Stomach (tissue), 9 donors: ENCODE measurements around the gene LAMTOR4. TPM values are rescaled to one million over a fixed set of nuclear protein-coding genes. Genes with fewer than 3 reads are reported as not detected.

Experiments used
- DNase-seq, 2 donors: peaks; one replicate each; pipeline versions ENCODE4 v3.0.0 to v3.0.0-alpha.2; 2013 to 2019
- H3K27ac ChIP-seq, 5 donors: fragments of 200-600 bp in 4 of 5; sonication (generic) in 4 of 5; one replicate each; pipeline ENCODE4 v1.5.1; 2013 to 2019; ENCODE audit warnings: mild to moderate bottlenecking in 1 of 5, moderate library complexity in 1 of 5
- H3K27me3 ChIP-seq, 3 donors: fragments of 200-600 bp; sonication (generic); one replicate each; pipeline ENCODE4 v1.5.1; 2017 to 2019; ENCODE audit warnings: mixed run types in 1 of 3
- H3K36me3 ChIP-seq, 4 donors: fragments of 200-600 bp; sonication (generic); 1 replicate in 3 of 4; 2 replicates in 1 of 4; pipeline ENCODE4 v1.5.1; 2016 to 2019
- H3K4me1 ChIP-seq, 4 donors: fragments of 200-600 bp; sonication (generic); one replicate each; pipeline ENCODE4 v1.5.1; 2016 to 2019
- H3K4me3 ChIP-seq, 4 donors: fragments of 200-600 bp; sonication (generic) in 3 of 4; one replicate each; pipeline ENCODE4 v1.5.1; 2016 to 2019; ENCODE audit warnings: mild to moderate bottlenecking in 1 of 4
- H3K9me3 ChIP-seq, 4 donors: fragments of 200-600 bp; sonication (generic); one replicate each; pipeline ENCODE4 v1.5.1; 2016 to 2019
- EP300 ChIP-seq: sonication (generic); formaldehyde crosslinking; IDR thresholded peaks from one replicate; pipeline ENCODE4 v1.6.1; 2017; ENCODE audit warnings: antibody characterized with exemption
- POLR2A ChIP-seq, 4 donors: fragments of 450-650 bp; IDR thresholded peaks; one replicate each; pipeline ENCODE4 v1.6.1; 2016; ENCODE audit warnings: antibody characterized with exemption in 4 of 4, control low read depth in 2 of 4, mild to moderate bottlenecking in 1 of 4, moderate library complexity in 1 of 4
- POLR2AphosphoS5 ChIP-seq, 3 donors: sonication (generic); formaldehyde crosslinking; IDR thresholded peaks; one replicate each; pipeline ENCODE4 v1.6.1; 2016; ENCODE audit warnings: antibody characterized with exemption in 3 of 3
- WGBS, 5 donors: extraction: QIAGEN DNeasy Blood & Tissue Kit in 3 of 5; methylation state at CpG; one replicate each; pipeline versions ENCODE4 v1.1.5 to v1.1.7; 2013 to 2018; 5-methylcytosine and 5-hydroxymethylcytosine counted together
- intact Hi-C: fragments of 100-400 bp; cut with DNase I; formaldehyde crosslinking; loops from one replicate; pipeline ENCODE4 v1.15.1; 2023; ENCODE audit warnings: low total_unique reads
- polyA plus RNA-seq, 3 donors: library from polyadenylated mRNA; stranded (reverse); fragments of 200-250 nt; gene quantifications; one replicate each; pipeline ENCODE4 v1.2.3, GENCODE V29; 2013
- total RNA-seq, 5 donors: library from RNA; depleted of rRNA; stranded (reverse); fragments of >200 nt; gene quantifications; one replicate each; pipeline versions ENCODE4 v1.1.0 to v1.2.3, GENCODE V29; 2014 to 2016
- TF ChIP-seq, protein P1 (sequence below), 7 experiments: fragments of 450-650 bp in 4 of 7; fragments of 200-600 bp in 3 of 7; sonication (generic) in 3 of 7; IDR thresholded peaks; one replicate each; pipeline ENCODE4 v1.5.1; 2016 to 2019; ENCODE audit warnings: antibody characterized with exemption in 7 of 7, control low read depth in 2 of 7, mild to moderate bottlenecking in 1 of 7
- donor health status: healthy with polysubstance abuse.
- donor health status: Bipolar disorder and iron deficiency.
- donor health status: healthy.

The LAMTOR4 gene
- total and polyA plus RNA-seq, 8 donors, result 26.3 to 889 (median 274) TPM

DNA sequence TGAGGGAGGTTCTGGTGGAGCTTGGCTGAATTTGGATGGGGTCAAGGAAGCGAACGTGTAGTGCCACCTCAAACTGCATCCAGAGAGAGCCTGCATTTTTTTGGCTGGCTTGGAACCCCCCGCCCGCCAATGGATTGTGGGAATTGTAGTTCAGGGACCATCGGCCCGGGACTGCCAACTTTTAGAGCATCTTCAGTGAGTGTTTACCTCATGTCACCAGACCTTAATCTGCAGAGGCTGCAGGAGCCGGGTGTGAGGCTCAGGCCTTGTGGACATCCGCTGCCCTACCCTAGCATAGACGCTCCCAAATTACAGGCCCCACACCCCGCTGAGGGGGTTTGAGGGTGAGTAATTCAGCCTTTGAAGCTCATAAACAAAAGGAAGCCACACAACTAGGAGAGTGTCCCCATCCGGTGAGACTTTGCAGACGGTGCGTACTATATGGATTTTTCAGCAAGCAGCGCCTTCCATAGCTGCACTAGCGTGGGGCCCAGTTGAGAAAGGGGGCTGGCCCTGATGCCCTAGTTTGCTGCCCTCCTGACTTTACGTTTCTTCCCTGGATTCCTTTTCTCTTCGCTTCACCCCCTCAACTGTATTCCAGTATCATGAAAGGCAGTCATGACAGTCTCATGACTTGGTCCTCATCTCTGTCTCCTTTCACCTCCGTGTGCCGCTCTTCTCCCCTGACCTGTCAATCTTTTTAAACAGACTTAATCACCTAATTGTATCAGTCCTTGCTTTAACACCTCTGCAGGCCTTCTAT is 28.6 kb upstream of the LAMTOR4 start:
- peak overlapping the region; percentile 73 to 95 (median 85) for H3K4me3 ChIP-seq
- peaks cover 0 to 16% (median 3%) of the 10 kb centered on the region in 4 donors for H3K36me3 ChIP-seq
- peak overlapping the region; percentile 67 to 89 (median 84) for H3K27ac ChIP-seq
- no peaks in the 10 kb centered on the region for H3K27me3 ChIP-seq
- no peak for TF ChIP-seq POLR2A (IDR thresholded peaks at IDR 0.05)
- TF ChIP-seq POLR2AphosphoS5 (IDR thresholded peaks at IDR 0.05), result no peak
- TF ChIP-seq, protein P1, sequence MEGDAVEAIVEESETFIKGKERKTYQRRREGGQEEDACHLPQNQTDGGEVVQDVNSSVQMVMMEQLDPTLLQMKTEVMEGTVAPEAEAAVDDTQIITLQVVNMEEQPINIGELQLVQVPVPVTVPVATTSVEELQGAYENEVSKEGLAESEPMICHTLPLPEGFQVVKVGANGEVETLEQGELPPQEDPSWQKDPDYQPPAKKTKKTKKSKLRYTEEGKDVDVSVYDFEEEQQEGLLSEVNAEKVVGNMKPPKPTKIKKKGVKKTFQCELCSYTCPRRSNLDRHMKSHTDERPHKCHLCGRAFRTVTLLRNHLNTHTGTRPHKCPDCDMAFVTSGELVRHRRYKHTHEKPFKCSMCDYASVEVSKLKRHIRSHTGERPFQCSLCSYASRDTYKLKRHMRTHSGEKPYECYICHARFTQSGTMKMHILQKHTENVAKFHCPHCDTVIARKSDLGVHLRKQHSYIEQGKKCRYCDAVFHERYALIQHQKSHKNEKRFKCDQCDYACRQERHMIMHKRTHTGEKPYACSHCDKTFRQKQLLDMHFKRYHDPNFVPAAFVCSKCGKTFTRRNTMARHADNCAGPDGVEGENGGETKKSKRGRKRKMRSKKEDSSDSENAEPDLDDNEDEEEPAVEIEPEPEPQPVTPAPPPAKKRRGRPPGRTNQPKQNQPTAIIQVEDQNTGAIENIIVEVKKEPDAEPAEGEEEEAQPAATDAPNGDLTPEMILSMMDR (IDR thresholded peaks at IDR 0.05), result no peak
- TF ChIP-seq EP300, result no peak
- peak; percentile 47 to 84 for DNase-seq
- H3K4me1 ChIP-seq, result peaks cover 25 to 49% (median 31%) of the 10 kb centered on the region in 4 donors
- intact Hi-C loops, result no loop called here
- 20 to 30% (median 26%) methylated on average over 19 of the region's 19 CpGs for WGBS, 5 donors
- no peaks in the 10 kb centered on the region for H3K9me3 ChIP-seq

DNA sequence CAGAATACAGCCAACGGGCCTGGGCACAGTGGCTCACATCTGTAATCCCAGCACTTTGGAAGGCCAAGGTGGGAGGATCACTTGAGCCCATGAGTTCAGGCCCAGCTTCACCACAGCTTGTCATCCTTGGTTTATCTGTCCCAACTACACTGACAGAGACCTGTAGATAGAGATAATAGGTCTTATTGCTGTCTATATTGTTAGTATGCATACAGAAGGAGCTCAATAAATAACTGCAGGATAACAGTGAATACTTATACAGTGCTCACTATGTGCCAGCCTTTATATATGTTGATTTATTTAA is 28.0 kb upstream of the LAMTOR4 start:
- H3K4me3 ChIP-seq, result peak overlapping the region in 3 of 4 donors; percentile 73 to 95 (median 81)
- intact Hi-C loops, result no loop called here
- H3K36me3 ChIP-seq, result peaks cover 0 to 16% (median under 1%) of the 10 kb centered on the region in 4 donors
- peaks cover 30 to 54% (median 37%) of the 10 kb centered on the region in 4 donors for H3K4me1 ChIP-seq
- peak overlapping the region in 4 of 5 donors; percentile 80 to 89 (median 86) for H3K27ac ChIP-seq
- H3K27me3 ChIP-seq, result no peaks in the 10 kb centered on the region
- TF ChIP-seq POLR2A (IDR thresholded peaks at IDR 0.05), result no peak
- no peak for TF ChIP-seq POLR2AphosphoS5 (IDR thresholded peaks at IDR 0.05)
- TF ChIP-seq, protein P1 (IDR thresholded peaks at IDR 0.05), result no peak
- TF ChIP-seq EP300, result no peak
- H3K9me3 ChIP-seq, result no peaks in the 10 kb centered on the region
- 11 to 34% (median 23%) methylated on average over 1 of the region's 1 CpG for WGBS, 5 donors
- DNase-seq, result no peak

DNA sequence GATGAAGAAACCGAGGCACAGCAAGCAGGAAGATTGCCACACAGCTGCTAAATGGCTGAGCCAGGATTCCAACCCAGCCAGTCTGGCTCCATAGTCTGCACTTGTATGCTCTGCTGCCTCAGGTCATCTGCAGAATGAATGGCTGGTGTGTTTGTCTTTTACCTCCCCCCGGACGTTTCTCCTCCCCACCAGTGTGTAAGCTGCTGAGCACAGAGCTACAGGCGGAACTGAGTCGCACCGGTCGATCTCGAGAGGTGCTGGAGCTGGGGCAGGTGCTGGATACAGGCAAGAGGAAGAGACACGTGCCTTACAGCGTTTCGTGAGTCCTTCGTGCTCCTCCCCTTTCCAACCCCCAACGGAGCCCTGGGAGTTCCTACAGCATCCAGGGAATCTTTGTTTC is 26.7 kb upstream of the LAMTOR4 start:
- Histone ChIP-seq H3K36me3 (peaks cover 0 to 16% (median 0%) of the 10 kb centered on the region in 4 donors), H3K4me1 (peaks cover 38 to 62% (median 44%) of the 10 kb centered on the region in 4 donors), H3K27me3 (no peaks in the 10 kb centered on the region), H3K4me3 (no peak overlapping the region), H3K9me3 (no peaks in the 10 kb centered on the region), H3K27ac (peak overlapping the region in 2 of 5 donors; percentile 24 to 39)
- DNase-seq, result peak in 1 of 2 donors; percentile 59
- WGBS, 5 donors, result 34 to 54% (median 49%) methylated on average over 13 of the region's 13 CpGs
- TF ChIP-seq POLR2AphosphoS5 (IDR thresholded peaks at IDR 0.05), result no peak
- no peak for TF ChIP-seq EP300
- TF ChIP-seq, protein P1 (IDR thresholded peaks at IDR 0.05), result no peak
- no peak for TF ChIP-seq POLR2A (IDR thresholded peaks at IDR 0.05)
- intact Hi-C loops, result no loop called here

DNA sequence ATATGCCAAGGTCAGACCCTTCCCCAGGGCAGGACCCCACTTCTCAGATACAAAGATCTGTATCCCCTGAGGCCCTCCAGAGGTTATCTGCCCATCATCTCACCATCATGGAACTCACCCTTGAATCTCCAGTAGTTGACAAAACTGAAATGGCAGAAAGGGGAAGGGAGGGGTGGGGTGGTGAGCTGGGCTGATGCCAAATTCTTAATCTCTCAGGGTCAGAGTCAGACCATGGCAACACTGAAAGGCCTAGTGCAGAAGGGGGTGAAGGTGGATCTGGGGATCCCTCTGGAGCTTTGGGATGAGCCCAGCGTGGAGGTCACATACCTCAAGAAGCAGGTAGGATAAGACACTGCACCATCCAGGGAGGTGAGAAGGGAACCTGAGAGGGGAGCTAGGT is 26.1 kb upstream of the LAMTOR4 start:
- WGBS, 5 donors, result 67 to 100% (median 94%) methylated on average over 1 of the region's 1 CpG
- Histone ChIP-seq H3K27me3 (no peaks in the 10 kb centered on the region), H3K4me1 (peaks cover 38 to 61% (median 46%) of the 10 kb centered on the region in 4 donors), H3K9me3 (no peaks in the 10 kb centered on the region), H3K4me3 (no peak overlapping the region), H3K36me3 (peaks cover 0 to 16% (median 0%) of the 10 kb centered on the region in 4 donors), H3K27ac (peak overlapping the region in 2 of 5 donors; percentile 24 to 39)
- TF ChIP-seq, protein P1 (IDR thresholded peaks at IDR 0.05), result no peak
- no peak for TF ChIP-seq POLR2AphosphoS5 (IDR thresholded peaks at IDR 0.05)
- TF ChIP-seq EP300, result no peak
- TF ChIP-seq POLR2A (IDR thresholded peaks at IDR 0.05), result no peak
- DNase-seq, result no peak
- intact Hi-C loops, result no loop called here
